TTC549 (cell line): ENCODE measurements around the gene SGSM2.

Source experiments
- FAIRE-seq: peaks from 2 replicates; lab custom pipeline; 2012; peaks lifted over from hg19 to GRCh38; lab: Jason Lieb, UNC

Gene SGSM2

GRCh38 chr17:2386400-2387085 lies 49.2 kb downstream of the SGSM2 start:
- FAIRE-seq: no peak

GRCh38 chr17:2387086-2388019 lies 50.1 kb downstream of the SGSM2 start:
- FAIRE-seq: no peak

DNA sequence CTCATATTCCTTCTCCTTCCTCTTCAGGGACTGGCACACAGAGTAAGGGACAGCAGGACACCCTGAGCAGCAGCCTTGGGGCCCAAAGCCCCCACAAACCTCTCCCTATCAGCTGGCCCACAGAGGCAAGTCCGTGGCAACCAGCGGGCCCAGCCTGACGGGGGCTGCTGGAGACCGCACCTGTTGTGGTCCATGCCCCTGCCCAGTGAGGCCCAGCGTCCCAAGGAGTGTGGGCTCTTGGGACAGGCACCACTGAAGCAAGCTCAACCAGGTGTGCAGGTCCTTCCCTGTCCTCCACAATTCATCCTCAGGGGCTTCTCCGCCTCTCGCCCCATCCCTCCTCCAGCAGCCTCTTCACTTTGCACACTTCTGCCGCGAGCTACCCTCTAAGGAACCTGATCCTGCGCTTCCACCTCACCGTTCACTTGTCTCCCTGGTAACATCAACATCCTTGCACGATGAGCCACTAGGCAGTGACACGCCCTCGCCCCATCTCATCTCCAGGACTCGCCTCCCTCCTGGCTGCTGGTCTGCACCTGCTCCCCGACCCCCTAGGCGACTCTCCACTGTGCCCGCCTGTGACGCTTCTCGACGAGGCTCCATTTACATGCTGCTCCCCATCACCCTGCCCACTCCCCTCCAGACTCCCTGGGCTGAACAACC lies 50.9 kb downstream of the SGSM2 start:
- no peak for FAIRE-seq

DNA sequence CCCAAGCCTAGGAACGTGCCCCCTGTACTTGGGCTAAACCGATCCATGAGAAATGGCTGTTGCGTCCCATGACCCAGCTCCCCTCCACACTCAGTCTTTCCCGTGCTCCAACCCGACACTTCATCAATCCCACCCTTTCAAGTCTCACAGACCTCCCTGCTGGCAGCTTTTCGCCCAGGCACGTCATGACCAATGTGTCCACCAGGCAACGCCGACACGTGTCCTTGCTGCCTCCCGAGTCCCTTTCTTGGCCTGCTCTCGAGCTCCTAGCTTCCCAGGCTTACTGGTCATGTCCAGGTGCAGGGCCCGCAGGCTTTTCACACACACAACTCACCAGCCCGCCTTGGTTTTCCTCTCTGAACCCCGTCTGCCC lies 51.4 kb downstream of the SGSM2 start:
- no peak for FAIRE-seq

GRCh38 chr17:2390199-2390836 lies 53.0 kb downstream of the SGSM2 start:
- no peak for FAIRE-seq

DNA sequence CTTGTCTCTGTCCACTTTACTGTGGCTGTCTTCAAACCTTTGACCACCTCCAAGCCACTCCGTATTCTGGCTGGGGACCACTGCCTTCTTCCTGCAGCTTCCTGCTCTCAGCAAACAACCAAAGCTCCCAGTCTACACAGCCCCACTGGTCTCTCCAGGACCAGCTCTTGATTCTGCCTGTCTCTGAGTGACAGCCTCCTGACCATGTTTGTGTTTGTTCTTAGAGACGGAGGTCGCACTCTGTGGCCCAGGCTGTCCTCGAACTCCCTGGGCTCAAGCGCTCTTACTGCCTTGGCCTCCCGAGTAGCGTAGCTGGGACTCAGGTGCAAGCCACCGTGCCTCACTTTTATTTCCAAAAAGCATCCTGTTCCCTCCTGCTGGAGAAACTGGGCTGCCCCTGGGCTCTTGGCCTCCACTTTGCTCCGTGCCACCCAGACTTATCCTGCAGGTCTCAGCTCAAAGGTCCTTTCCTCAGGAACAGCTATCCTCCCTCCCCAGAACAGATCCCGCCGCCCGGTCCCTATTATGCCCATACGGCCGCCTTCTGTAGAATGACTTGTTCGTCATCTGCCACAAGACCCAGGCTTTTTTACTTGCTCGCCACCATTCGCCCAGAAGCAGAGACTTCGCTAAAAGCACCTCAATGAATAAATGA lies 54.4 kb downstream of the SGSM2 start:
- FAIRE-seq: no peak

- FAIRE-seq: no peak
These were observed 55.2 kb downstream of the SGSM2 start for GRCh38 chr17:2392252-2393173.

DNA sequence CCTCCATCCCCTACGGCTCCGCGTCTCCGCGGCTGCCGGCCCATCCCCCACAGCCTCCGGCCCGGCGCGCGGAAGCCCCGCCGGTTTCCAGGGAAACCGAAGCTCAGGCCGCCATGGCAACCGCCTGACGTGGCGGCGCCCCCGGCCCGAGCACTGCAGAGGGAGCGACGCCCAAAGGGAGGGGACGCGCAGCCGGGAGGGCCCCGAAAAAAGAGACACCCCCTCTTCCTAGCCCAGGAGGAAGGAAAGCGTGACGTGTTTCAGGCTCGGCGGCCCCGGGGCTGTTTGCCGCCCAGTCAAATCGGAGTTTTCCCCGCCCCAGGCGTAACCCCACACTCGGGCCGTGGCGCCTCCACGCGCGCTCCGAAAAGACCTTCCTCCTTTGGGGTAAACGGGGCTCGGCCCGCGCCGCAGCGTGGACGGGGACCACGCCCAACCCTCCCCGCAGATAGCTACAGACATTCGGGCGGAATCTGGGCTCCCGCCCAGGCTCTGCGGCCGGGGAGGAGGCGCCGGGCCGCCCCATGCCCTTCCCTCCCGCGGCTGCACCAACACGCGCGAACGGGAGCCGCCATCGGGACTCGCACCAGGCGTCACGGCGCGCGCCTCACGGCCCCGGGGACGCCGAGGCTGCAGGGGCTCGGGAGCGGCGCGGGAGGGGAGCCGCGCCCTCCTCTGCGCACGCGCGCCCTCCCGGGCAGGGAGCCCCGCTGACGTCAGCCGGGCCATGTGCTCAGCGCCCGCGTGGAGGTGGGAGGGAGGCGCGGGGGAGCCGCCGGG lies 56.1 kb downstream of the SGSM2 start:
- FAIRE-seq: no peak

DNA sequence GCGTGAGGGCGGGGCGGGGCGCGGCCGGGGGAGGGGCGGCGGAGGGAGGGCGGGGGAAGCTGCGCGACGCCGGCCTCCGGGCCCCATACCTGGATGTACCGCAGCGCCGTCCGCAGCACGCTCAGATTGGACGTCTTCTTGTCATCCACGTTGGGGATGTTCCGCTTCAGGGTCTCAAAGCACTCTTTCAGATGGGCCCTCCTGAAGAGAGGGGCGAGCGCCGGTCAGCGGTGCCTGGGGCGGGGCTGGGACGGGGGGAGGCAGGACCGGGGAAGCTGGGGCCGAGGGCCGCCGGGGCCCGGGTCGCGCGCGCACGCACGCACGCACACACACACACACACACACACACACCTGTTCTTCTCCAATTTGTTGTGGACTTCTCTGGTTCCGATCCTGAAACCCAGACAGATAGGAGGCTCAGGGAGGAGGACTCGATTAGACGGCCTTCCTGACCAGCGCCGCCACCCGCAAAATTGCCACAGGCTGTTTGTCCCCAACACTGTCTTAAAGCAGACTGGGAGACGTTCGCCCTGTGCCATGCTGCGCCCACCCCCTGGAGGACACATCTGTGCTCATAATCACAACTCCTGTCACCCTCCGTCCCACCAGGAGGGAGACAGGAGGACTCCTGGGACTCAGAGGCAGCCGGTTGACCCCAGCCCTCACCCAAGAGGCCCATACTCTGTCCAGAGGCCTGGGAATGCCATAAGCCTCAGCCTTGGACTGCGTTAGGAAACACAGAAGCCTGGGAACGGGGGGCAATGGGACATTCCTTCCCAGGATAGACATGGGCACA lies 56.9 kb downstream of the SGSM2 start:
- FAIRE-seq: no peak

DNA sequence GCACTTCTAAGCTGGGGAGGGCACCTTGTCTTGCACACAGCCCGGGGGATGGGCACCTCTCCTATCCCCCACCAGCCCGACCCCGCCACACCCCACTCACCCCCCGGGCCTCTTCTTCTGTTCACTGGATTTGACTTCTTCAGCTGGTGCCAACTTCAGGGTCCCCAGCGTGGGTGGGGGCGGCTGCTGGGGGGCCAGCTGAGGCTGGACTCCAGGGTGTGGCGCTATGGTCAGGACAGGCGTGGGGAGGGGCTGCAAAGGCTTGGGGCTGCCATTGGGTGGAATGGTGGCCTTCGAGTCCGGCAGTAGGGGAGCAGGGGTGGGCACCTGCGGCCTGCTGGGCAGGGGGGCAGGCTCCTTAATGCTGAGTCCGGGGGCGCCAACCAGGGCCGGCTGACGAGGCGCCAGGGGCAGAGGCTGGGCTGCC lies 57.5 kb downstream of the SGSM2 start:
- no peak for FAIRE-seq

- FAIRE-seq: no peak
These were observed 58.2 kb downstream of the SGSM2 start for GRCh38 chr17:2395258-2396181.

DNA sequence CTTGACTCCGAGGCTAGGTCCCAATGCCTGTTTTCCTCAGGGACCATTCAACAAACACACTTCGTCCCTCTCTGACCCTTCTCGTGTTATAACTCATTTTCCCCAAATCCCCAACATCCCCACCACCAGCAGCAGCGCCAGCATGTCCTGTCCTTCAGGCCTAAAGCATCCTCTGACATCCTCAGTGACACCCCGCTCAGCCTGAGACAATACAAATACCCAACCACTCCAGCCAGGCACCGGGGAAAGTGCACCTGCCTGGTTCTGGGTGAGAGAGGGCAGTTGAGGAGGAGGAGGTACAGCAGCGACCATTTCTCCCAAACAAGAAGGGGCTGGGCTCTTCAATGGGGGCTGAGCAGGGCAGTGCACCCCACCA lies 58.9 kb downstream of the SGSM2 start:
- no peak for FAIRE-seq

DNA sequence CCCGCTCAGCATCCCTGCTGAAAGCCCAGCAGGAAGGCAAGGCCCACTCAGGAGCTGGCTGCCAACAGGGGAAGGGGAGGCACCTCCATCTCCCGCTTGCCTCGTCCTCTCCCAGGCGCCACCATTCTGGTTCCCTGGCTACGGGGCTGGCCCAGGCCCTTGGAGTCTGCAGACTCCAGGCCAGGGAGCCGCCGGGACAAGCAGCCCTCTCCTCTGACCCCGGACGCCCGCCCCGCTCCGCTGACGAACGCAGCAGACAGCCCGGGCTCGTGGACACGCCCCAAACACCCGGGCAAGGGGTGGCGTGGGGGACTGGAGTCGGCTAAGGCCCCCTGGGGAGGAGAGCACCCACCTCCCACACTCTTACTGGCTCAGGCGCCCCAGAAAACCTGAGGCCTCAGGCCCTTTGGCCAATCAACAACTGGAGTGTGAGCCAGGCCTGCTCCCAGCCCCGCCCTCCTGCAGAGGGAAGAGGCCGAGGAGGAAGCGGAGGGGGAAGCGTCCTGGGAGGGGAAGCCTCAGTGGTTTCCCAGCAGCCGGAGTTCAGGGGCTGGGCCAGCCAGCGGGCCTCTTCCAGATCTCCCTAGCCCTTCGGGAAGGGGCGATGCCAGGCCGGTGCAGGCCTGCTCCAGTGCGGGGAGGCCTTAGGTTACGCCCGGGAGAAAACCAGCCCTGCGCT lies 59.4 kb downstream of the SGSM2 start:
- peak; percentile 91 for FAIRE-seq

DNA sequence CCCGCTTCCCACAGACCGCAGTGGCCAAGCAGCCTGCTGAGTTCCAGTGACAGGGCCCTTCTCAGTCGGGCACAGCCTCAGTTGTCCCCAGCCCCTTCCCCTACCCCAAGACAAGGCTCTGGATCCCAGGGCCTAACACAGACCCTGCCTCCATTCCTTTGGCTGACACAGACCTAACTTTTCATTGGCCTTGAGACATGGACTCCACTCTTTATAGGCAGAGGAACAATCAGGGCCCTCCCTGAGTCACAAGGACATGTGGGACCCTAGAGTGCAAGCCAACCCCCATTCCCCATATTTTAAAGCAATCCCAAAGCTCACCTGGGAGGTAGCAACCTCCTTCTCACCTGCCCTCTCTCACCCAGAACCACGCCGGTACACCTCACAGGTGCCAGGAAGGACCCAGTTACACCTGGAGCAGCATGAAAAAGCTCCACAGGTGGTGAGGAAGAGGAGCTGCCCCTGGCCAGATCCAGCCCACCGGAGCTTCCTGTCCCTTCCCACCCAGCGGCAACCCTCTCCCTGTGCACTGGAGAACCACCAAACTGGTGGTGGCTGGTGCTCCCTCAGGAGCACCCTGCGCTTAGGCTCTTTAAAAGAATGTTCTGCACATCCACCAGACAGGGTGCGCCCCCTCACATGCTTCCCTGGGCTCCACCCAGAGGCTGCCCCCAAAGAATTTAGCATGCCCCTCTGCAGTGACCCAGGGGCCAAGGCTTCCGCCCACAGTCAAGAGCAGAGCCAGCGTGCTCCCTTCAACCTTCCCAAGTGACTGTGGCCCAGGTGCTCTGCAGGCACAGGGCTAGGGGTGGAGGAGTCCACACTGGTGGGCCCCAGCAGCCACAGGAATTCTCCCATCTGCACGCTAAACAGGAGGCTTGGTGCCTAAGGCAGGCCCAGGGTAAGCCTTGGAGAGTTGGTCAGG lies 60.2 kb downstream of the SGSM2 start:
- FAIRE-seq: no peak

- no peak for FAIRE-seq
These were observed 60.9 kb downstream of the SGSM2 start for GRCh38 chr17:2398182-2398581.
